ENCODE measurements around the gene NFIB.

NFIB gene

GRCh38 chr9:14302405-14302804 lies 11.5 kb downstream of the NFIB start:
- POLR2A ChIA-PET: interaction anchor here (2.0 kb wide), 1 partner anchor 9 kb away, joined by 6 read pairs; no protein-coding TSS in a partner anchor
- DNase-seq (ENCODE audit: extremely low spot score): no peak
- CTCF ChIA-PET: no interaction called here
- TF ChIP-seq HDGF (IDR thresholded peaks at IDR 0.05; ENCODE audit: borderline replicate concordance): no peak
- no peak for TF ChIP-seq SUZ12 (IDR thresholded peaks at IDR 0.05)
- TF ChIP-seq ARNT (IDR thresholded peaks at IDR 0.05): no peak
- no peak for TF ChIP-seq FOXM1 (IDR thresholded peaks at IDR 0.05; ENCODE audit: borderline replicate concordance)
- no peak for TF ChIP-seq LEF1 (IDR thresholded peaks at IDR 0.05; ENCODE audit: borderline replicate concordance)

- ChIA-PET POLR2A (interaction anchor here (1.1 to 2.0 kb wide), 2 partner anchors 10 to 13 kb away, joined by 3 to 6 read pairs; partner anchors contain the start of gene NFIB), CTCF (no interaction called here)
- no peak for TF ChIP-seq NFRKB (IDR thresholded peaks at IDR 0.05)
- TF ChIP-seq FOXA1 (IDR thresholded peaks at IDR 0.05): no peak
- TF ChIP-seq BHLHE40 (IDR thresholded peaks at IDR 0.05; ENCODE audit: borderline replicate concordance): no peak
- no peak for TF ChIP-seq HDGF (IDR thresholded peaks at IDR 0.05; ENCODE audit: borderline replicate concordance)
- no peak for TF ChIP-seq SP1 (IDR thresholded peaks at IDR 0.05)
Measured at GRCh38 chr9:14301583-14302021, 12.3 kb downstream of the NFIB start.

GRCh38 chr9:14301006-14301405 lies 12.9 kb downstream of the NFIB start:
- CTCF ChIA-PET: no interaction called here
- no peak for DNase-seq (ENCODE audit: extremely low spot score)
- POLR2A ChIA-PET: interaction anchor here (1.1 to 2.0 kb wide), 2 partner anchors 11 to 13 kb away, joined by 3 to 6 read pairs; partner anchors contain the start of gene NFIB
- TF ChIP-seq ELF4 (IDR thresholded peaks at IDR 0.05): no peak
- TF ChIP-seq FOXA1 (IDR thresholded peaks at IDR 0.05): no peak
- TF ChIP-seq ZNF384 (IDR thresholded peaks at IDR 0.05): no peak

More at GRCh38 chr9:14301583-14302021, 12.3 kb downstream of the NFIB start:
- no peak for DNase-seq (ENCODE audit: extremely low spot score)

GRCh38 chr9:14300588-14300987 lies 13.4 kb downstream of the NFIB start:
- TF ChIP-seq HDGF (IDR thresholded peaks at IDR 0.05; ENCODE audit: borderline replicate concordance): no peak
- TF ChIP-seq ZNF384 (IDR thresholded peaks at IDR 0.05): no peak
- no peak for TF ChIP-seq SP1 (IDR thresholded peaks at IDR 0.05)
- no peak for TF ChIP-seq TARDBP (IDR thresholded peaks at IDR 0.05)
- TF ChIP-seq LEF1 (IDR thresholded peaks at IDR 0.05; ENCODE audit: borderline replicate concordance): no peak
- no peak for TF ChIP-seq L3MBTL2 (conservative IDR thresholded peaks at IDR 0.05)
- TF ChIP-seq NFRKB (IDR thresholded peaks at IDR 0.05): no peak
- DNase-seq (ENCODE audit: extremely low spot score): no peak
- CTCF ChIA-PET: no interaction called here
- POLR2A ChIA-PET: interaction anchor here (2.0 kb wide), 1 partner anchor 11 kb away, joined by 6 read pairs; no protein-coding TSS in a partner anchor

- CTCF ChIA-PET: no interaction called here
- DNase-seq (ENCODE audit: extremely low spot score): no peak
- TF ChIP-seq SP1 (IDR thresholded peaks at IDR 0.05) (no peak), ARNT (IDR thresholded peaks at IDR 0.05) (no peak), ZNF384 (IDR thresholded peaks at IDR 0.05) (no peak), FOXM1 (IDR thresholded peaks at IDR 0.05; ENCODE audit: borderline replicate concordance) (no peak)
- POLR2A ChIA-PET: no interaction called here
Measured at GRCh38 chr9:14300040-14300439, 13.9 kb downstream of the NFIB start.

- no peak for TF ChIP-seq FOXM1 (IDR thresholded peaks at IDR 0.05; ENCODE audit: borderline replicate concordance)
- no peak for TF ChIP-seq L3MBTL2 (conservative IDR thresholded peaks at IDR 0.05)
- TF ChIP-seq ARNT (IDR thresholded peaks at IDR 0.05): no peak
- TF ChIP-seq SUZ12 (IDR thresholded peaks at IDR 0.05): no peak
- no peak for TF ChIP-seq ELF4 (IDR thresholded peaks at IDR 0.05)
- TF ChIP-seq ZNF384 (IDR thresholded peaks at IDR 0.05): no peak
- 0 out of 2 replicates have a peak, but pooled peaks have one; percentile 17 for TF ChIP-seq PKNOX1 (IDR thresholded peaks at IDR 0.05)
- no peak for TF ChIP-seq TARDBP (IDR thresholded peaks at IDR 0.05)
- ChIA-PET CTCF (no interaction called here), POLR2A (no interaction called here)
- no peak for DNase-seq (ENCODE audit: extremely low spot score)
Measured at GRCh38 chr9:14298601-14299022, 15.3 kb downstream of the NFIB start.

- ChIA-PET CTCF (no interaction called here), POLR2A (no interaction called here)
Measured at GRCh38 chr9:14296495-14297113, 17.3 kb downstream of the NFIB start.

GRCh38 chr9:14294659-14295058 lies 19.3 kb downstream of the NFIB start:
- TF ChIP-seq FOXM1 (IDR thresholded peaks at IDR 0.05; ENCODE audit: borderline replicate concordance) (no peak), CTBP1 (IDR thresholded peaks at IDR 0.05; ENCODE audit: borderline replicate concordance) (no peak), FOXA1 (IDR thresholded peaks at IDR 0.05) (no peak), BHLHE40 (IDR thresholded peaks at IDR 0.05; ENCODE audit: borderline replicate concordance) (no peak), SP1 (IDR thresholded peaks at IDR 0.05) (no peak)
- POLR2A ChIA-PET: no interaction called here
- DNase-seq (ENCODE audit: extremely low spot score): no peak
- CTCF ChIA-PET: interaction anchor here (0.6 kb wide), 1 partner anchor 26 kb away, joined by 8 read pairs; no protein-coding TSS in a partner anchor

More at GRCh38 chr9:14296495-14297113, 17.3 kb downstream of the NFIB start:
- no peak for DNase-seq (ENCODE audit: extremely low spot score)
- TF ChIP-seq FOXA1 (IDR thresholded peaks at IDR 0.05): no peak
- TF ChIP-seq LEF1 (IDR thresholded peaks at IDR 0.05; ENCODE audit: borderline replicate concordance): no peak
- TF ChIP-seq CTBP1 (IDR thresholded peaks at IDR 0.05; ENCODE audit: borderline replicate concordance): no peak
- TF ChIP-seq BHLHE40 (IDR thresholded peaks at IDR 0.05; ENCODE audit: borderline replicate concordance): no peak
- TF ChIP-seq ZNF384 (IDR thresholded peaks at IDR 0.05): no peak
- TF ChIP-seq SP1 (IDR thresholded peaks at IDR 0.05): no peak
- TF ChIP-seq NFRKB (IDR thresholded peaks at IDR 0.05): no peak
- no peak for TF ChIP-seq ARNT (IDR thresholded peaks at IDR 0.05)
- TF ChIP-seq HDGF (IDR thresholded peaks at IDR 0.05; ENCODE audit: borderline replicate concordance): no peak
- no peak for TF ChIP-seq ELF4 (IDR thresholded peaks at IDR 0.05)
- TF ChIP-seq FOXK2 (IDR thresholded peaks at IDR 0.05): no peak
- TF ChIP-seq FOXM1 (IDR thresholded peaks at IDR 0.05; ENCODE audit: borderline replicate concordance): no peak

Data from HEK293T (cell line).